Endothelial cell of hepatic sinusoid (primary cell): ENCODE results near the gene FAM169A.
"Not testable (repeated sequence)": the region's sequence is repeated elsewhere in the genome, so short reads cannot be mapped to it uniquely, and the experiment has no call there.

Experiments
- in situ Hi-C: cut with HindIII; loops from 2 replicates; pipeline ENCODE4 v1.10.0; 2017; ENCODE audit warnings: low sequenced_read_pairs

FAM169A gene

GRCh38 chr5:74810915-74811314 is 55.3 kb downstream of the FAM169A start:
- in situ Hi-C loops: no loop called here

DNA sequence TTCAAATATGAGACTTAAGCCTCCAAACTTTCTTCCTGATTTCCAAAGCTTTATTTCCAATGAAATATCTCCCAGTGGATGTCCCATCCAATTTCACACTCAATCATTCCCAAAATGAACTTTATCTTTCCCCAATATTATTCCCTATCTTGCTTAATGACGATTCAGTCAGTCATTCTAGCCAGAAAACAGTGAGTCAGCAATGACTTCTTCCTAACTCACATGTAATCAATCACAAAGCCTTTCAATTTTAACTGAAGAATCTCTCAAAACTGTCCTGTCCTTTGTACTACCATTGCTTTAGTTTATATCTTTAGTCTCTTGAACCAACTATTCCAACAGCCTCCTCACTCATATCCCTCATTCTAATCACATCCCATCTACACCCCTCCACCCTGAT is 64.2 kb downstream of the FAM169A start:
- in situ Hi-C loops: no loop called here

GRCh38 chr5:74801197-74801596 is 65.0 kb downstream of the FAM169A start:
- in situ Hi-C loops: no loop called here

- in situ Hi-C loops: no loop called here
Measured at GRCh38 chr5:74798977-74799911, 66.9 kb downstream of the FAM169A start.

DNA sequence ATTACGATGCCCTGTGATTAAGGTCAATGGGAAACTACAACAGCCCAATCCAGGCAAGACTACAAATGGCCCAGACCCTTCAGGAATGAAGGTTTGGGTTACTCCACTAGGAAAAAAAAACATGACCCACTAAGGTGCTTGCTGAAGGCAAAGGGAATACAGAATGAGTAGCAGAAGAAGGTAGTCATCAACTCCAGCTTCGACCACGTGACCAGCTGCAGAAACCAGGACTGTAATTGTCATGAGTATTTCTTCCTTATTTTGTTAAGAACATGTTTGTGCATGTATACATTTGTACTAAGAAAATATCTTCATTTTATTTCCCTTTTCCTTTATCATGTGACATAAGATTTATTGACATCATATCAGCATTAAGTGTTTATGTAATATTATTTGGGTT is 74.5 kb downstream of the FAM169A start:
- in situ Hi-C loops: not testable (repeated sequence)

- in situ Hi-C loops: no loop called here
Measured at GRCh38 chr5:74787424-74787823, 78.8 kb downstream of the FAM169A start.

- in situ Hi-C loops: no loop called here
Measured at GRCh38 chr5:74786851-74787250, 79.3 kb downstream of the FAM169A start.

DNA sequence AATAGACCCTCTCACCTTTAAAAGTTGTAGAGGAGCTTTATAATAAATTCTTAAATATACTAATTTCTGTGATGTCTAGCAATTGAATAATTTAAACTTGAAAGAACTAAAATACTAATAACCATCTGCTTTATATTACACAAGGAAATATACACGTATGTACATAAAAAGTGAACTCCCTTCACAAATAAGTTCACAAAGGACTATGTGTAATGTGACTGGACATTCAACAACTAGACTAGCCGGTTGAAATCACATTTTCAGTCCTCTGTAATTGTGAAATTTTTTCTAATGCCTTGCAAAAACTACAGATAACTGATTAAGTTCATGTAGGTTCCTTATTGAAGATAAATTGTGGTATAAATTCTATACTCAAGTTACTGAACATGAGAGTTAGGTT is 87.6 kb downstream of the FAM169A start:
- in situ Hi-C loops: no loop called here

DNA sequence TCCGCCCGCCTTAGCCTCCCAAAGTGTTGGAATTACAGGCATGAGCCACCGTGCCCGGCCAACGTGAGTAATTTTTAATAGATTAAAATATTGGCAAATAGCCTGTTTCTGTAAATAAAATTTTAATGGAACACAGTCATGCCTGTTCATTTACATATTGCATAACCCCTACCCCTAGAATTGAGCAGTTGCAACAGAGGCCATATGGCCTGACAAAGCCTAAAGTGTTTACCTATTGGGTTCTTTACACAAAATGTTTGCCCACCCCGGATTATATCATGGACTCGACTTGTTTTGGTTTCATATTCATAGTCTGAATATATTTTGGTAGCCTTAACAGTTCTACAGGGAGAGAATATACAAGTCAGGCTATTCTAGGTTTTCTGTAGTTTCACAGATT is 93.8 kb downstream of the FAM169A start:
- in situ Hi-C loops: no loop called here

DNA sequence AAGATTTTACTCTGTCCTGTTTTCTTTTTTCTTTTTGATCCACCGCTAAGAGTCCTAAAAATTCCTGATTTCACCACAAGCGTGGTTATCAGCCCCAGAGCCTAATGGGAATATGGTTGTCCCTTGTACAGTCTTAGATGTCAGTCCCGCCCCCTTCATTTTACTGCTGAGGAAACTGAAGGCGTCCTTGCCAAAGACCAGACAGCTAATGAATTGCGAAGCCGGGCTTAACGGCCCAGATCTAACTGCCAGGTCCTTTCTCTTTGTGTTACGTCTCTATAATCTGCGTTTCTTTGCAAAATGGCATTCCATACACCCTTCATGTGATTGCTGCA is 98.6 kb downstream of the FAM169A start:
- in situ Hi-C loops: no loop called here

GRCh38 chr5:74766849-74767578 is 99.2 kb downstream of the FAM169A start, which contains the start of the genes GFM2 and NSA2:
Gene GFM2 (minus strand): TSS chr5:74767117. CDS start chr5:74763742, 3,375 bp downstream.
Gene NSA2 (plus strand): TSS chr5:74767249. CDS start chr5:74767361, 112 bp downstream.
- in situ Hi-C loops: no loop called here

GRCh38 chr5:74766418-74766848 is 99.8 kb downstream of the FAM169A start:
- in situ Hi-C loops: no loop called here

- in situ Hi-C loops: no loop called here
Measured at GRCh38 chr5:74765929-74766328, 100.3 kb downstream of the FAM169A start.

- in situ Hi-C loops: no loop called here
Measured at GRCh38 chr5:74765201-74765600, 101.0 kb downstream of the FAM169A start.

DNA sequence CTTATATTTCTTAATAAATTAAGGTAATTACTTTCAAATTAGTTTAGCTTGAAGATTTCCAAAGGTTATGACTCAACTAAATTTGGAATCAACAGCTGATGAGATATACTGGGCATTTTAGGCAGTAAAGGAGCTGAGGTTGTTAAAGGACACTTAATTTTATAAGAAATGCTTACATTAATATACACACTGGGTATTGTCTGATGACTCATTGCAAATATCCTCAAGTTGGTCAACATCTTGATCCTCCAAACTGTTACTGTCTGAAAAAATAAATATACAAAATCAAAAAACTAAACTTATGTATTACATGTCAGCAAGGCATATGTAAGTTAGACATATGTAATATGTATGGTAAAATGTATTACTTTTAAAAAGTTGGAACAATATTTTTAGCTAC is 102.7 kb downstream of the FAM169A start:
- in situ Hi-C loops: loop anchor here (5.0 kb wide), 1 partner anchor 41 kb away; no protein-coding TSS in a partner anchor

DNA sequence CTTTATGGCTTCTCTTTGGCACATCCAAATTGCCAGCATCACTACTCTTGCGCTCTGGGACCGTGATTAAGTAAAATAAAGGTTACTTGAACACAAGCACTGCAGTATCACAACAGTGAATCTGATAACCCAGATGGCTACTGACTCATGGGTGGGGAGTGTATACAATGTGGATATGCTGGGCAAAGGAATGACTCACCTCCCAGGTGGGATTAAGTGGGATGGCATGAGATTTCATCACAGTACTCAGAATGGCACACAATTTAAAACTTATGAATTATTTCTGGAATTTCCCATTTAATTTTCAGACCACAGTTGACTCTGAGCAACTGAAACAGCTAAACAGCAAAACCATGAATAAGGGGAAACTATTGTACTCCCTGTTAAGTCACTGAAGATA is 103.6 kb downstream of the FAM169A start:
- in situ Hi-C loops: loop anchor here (5.0 kb wide), 1 partner anchor 40 kb away; no protein-coding TSS in a partner anchor

DNA sequence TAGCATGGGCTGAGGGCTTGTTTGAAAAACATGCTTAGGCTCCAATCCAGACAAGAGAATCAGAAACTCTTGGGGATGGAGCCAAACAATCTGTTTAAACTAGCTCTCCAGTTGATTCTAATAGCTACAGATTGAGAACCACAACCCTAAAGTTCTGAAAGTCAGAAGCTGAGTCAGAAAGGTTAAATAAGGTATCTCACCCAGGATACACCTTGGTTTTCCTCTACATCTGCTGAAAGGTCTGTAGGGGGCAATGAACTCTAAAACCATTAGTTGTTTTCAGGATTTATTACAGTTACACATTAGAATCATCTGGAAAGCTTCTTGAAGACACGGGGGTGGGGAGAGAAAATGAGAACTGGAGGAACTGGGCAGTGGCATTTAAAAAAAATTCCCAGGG is 104.9 kb downstream of the FAM169A start:
- in situ Hi-C loops: loop anchor here (5.0 kb wide), 1 partner anchor 39 kb away; no protein-coding TSS in a partner anchor

DNA sequence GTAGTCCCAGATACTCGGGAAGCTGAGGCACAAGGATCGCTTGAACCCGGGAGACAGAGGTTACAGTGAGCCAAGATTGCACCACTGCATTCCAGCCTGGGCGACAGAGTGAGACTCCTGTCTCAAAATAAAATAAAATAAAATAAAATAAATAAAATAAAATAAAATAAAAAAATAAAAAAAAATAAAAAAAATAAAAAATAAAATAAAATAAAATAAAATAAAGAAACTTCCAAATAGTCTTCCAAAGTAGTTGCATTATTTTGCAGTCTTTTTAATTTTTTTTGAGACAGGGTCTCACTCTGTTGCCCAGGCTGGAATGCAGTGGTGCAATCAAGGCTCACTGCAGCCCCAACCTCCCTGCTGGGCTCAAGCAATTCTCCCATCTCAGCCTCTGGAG is 117.4 kb downstream of the FAM169A start:
- in situ Hi-C loops: not testable (repeated sequence)

GRCh38 chr5:74738406-74738805 is 127.8 kb downstream of the FAM169A start:
- in situ Hi-C loops: no loop called here

DNA sequence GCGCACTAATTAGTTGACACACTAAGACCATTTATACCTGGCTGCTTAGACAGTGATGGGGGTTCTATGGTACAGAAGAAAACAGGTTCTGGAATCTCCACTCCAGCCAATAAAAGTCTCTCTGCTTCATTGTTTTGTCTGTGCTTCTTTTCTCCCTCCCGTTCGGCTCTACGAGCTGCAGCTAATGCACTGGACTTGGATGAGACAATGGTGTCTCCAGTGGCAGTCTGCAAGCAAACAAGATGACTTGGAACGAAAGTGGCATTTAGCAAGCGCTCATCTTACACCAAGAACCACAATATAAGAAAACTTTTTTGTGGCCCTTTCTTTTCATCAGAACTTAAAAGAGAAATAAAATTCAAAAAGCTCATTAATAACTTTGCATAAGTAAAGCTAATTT is 129.4 kb downstream of the FAM169A start:
- in situ Hi-C loops: no loop called here
